NCI-H2196 treated with DMSO at 0.1 percent for 48 hours (cell line): ENCODE measurements around the gene RXFP3.
"Not testable (repeated sequence)": the region's sequence is repeated elsewhere in the genome, so short reads cannot be mapped to it uniquely, and the experiment has no call there.

Source experiments
- DNase-seq: peaks from one replicate; lab custom pipeline; 2025; ENCODE audit not compliant: unreplicated experiment; lab: John Stamatoyannopoulos, UW

The RXFP3 gene

GRCh38 chr5:33934176-33934575 is 2.0 kb upstream of the RXFP3 start:
- no peak for DNase-seq

GRCh38 chr5:33936004-33936380 is 194 bp upstream of the RXFP3 start:
- no peak for DNase-seq

GRCh38 chr5:33937017-33937706 is 976 bp downstream of the RXFP3 start:
- DNase-seq: no peak

GRCh38 chr5:33937707-33938506 is 1.7 kb downstream of the RXFP3 start:
- DNase-seq: no peak

- no peak for DNase-seq
Measured at GRCh38 chr5:33938507-33938796, 2.3 kb downstream of the RXFP3 start.

GRCh38 chr5:33938881-33939280 is 2.7 kb downstream of the RXFP3 start:
- no peak for DNase-seq

- no peak for DNase-seq
Measured at GRCh38 chr5:33939556-33940262, 3.5 kb downstream of the RXFP3 start.

GRCh38 chr5:33941090-33941489 is 4.9 kb downstream of the RXFP3 start:
- DNase-seq: no peak

- no peak for DNase-seq
Measured at GRCh38 chr5:33944543-33945132, 8.5 kb downstream of the RXFP3 start.

- not testable (repeated sequence) for DNase-seq
Measured at GRCh38 chr5:33952175-33952574, 16.0 kb downstream of the RXFP3 start.

GRCh38 chr5:33957577-33958150 is 21.5 kb downstream of the RXFP3 start:
- DNase-seq: no peak

- no peak for DNase-seq
Measured at GRCh38 chr5:33958176-33958575, 22.0 kb downstream of the RXFP3 start.

- no peak for DNase-seq
Measured at GRCh38 chr5:33964132-33964700, 28.0 kb downstream of the RXFP3 start.

GRCh38 chr5:33966805-33967204 is 30.6 kb downstream of the RXFP3 start:
- DNase-seq: no peak

GRCh38 chr5:33968211-33969005 is 32.2 kb downstream of the RXFP3 start:
- DNase-seq: no peak

GRCh38 chr5:33969572-33970452 is 33.6 kb downstream of the RXFP3 start:
- no peak for DNase-seq

- no peak for DNase-seq
Measured at GRCh38 chr5:33973271-33973670, 37.1 kb downstream of the RXFP3 start.

GRCh38 chr5:33975852-33976251 is 39.7 kb downstream of the RXFP3 start:
- DNase-seq: no peak

- no peak for DNase-seq
Measured at GRCh38 chr5:33976307-33976706, 40.1 kb downstream of the RXFP3 start.
